Glomerular visceral epithelial cell (primary cell): ENCODE measurements around the gene NUDT4.
"Not testable (repeated sequence)": the region's sequence is repeated elsewhere in the genome, so short reads cannot be mapped to it uniquely, and the experiment has no call there.

ENCODE experiments used
- DNase-seq: peaks from one replicate; pipeline ENCODE4 v3.0.0-alpha.2; 2016; ENCODE audit errors: extremely low spot score

NUDT4 gene

GRCh38 chr12:93402333-93403311 is 24.9 kb downstream of the NUDT4 start:
- DNase-seq, result no peak

GRCh38 chr12:93403988-93404803 is 26.5 kb downstream of the NUDT4 start:
- DNase-seq, result no peak

- no peak for DNase-seq
Observed at GRCh38 chr12:93404961-93405849, 27.5 kb downstream of the NUDT4 start.

- no peak for DNase-seq
Observed at GRCh38 chr12:93407054-93407962, 29.6 kb downstream of the NUDT4 start.

- DNase-seq, result no peak
Observed at GRCh38 chr12:93407963-93408283, 30.2 kb downstream of the NUDT4 start.

GRCh38 chr12:93408813-93409212 is 31.1 kb downstream of the NUDT4 start:
- no peak for DNase-seq

- DNase-seq, result not testable (repeated sequence)
Observed at GRCh38 chr12:93409343-93410187, 31.8 kb downstream of the NUDT4 start.

- DNase-seq, result not testable (repeated sequence)
Observed at GRCh38 chr12:93411060-93411459, 33.3 kb downstream of the NUDT4 start.

GRCh38 chr12:93412396-93412795 is 34.7 kb downstream of the NUDT4 start:
- not testable (repeated sequence) for DNase-seq

GRCh38 chr12:93413064-93413463 is 35.3 kb downstream of the NUDT4 start:
- DNase-seq, result no peak

GRCh38 chr12:93415723-93416464 is 38.2 kb downstream of the NUDT4 start:
- DNase-seq, result peak; percentile 25

GRCh38 chr12:93417967-93418480 is 40.3 kb downstream of the NUDT4 start:
- no peak for DNase-seq

- peak; percentile 34 for DNase-seq
Observed at GRCh38 chr12:93419388-93420034, 41.8 kb downstream of the NUDT4 start.

GRCh38 chr12:93422050-93422449 is 44.3 kb downstream of the NUDT4 start:
- DNase-seq, result no peak

- DNase-seq, result no peak
Observed at GRCh38 chr12:93425736-93426411, 48.1 kb downstream of the NUDT4 start.

GRCh38 chr12:93426412-93426805 is 48.7 kb downstream of the NUDT4 start:
- DNase-seq, result no peak

- DNase-seq, result no peak
Observed at GRCh38 chr12:93427779-93428564, 50.2 kb downstream of the NUDT4 start.
